GM06990 (cell line): ENCODE data around the gene CACNA1E.

Experiments used
- DNase-seq: peaks from one replicate; pipeline ENCODE4 v3.0.0-alpha.2; 2011; ENCODE audit not compliant: insufficient read length; ENCODE audit errors: extremely low read depth
- H3K27me3 ChIP-seq: replicated peaks from 2 replicates; pipeline ENCODE4 v1.6.0; 2011; ENCODE audit warnings: low read length; ENCODE audit not compliant: control insufficient read depth, insufficient read depth
- H3K36me3 ChIP-seq: 2 replicates; pipeline ENCODE4 v1.5.1; 2011; ENCODE audit warnings: low read length; ENCODE audit not compliant: control insufficient read depth, insufficient read depth
- H3K4me3 ChIP-seq: replicated peaks from 2 replicates; pipeline ENCODE4 v1.5.1; 2011; ENCODE audit warnings: low read depth, mild to moderate bottlenecking, control low read depth, low read length
- CTCF ChIP-seq: IDR thresholded peaks from 2 replicates; pipeline ENCODE4 v1.5.1; 2011; ENCODE audit warnings: low read length, control low read depth, mild to moderate bottlenecking, inconsistent platforms; ENCODE audit not compliant: insufficient read depth, poor library complexity, severe bottlenecking

The CACNA1E gene

DNA sequence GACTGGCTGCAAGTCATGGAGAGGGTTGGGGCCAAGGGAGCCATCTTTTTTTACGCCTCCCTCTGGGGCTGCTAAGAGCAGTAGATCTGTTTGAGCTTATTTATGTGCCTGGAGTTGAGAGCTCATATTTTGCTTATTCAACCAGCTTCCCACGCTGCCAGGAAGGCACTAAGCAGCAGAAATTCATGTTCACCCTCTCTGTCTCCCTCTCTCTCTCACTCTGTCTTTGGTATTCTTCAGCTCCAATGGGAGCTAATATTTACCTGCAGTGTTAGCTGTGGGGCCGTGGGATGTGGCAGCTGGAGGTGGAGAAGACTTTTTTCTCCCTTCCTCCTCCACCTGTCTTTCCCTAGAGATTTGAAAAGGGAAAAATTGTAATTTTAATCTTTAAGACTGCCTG lies 26.8 kb upstream of the CACNA1E start:
- DNase-seq, result no peak
- TF ChIP-seq CTCF, result no peak
- Histone ChIP-seq H3K4me3 (no peak overlapping the region), H3K36me3 (no peaks in the 10 kb centered on the region), H3K27me3 (no peaks in the 10 kb centered on the region)

GRCh38 chr1:181458419-181458818 lies 24.9 kb upstream of the CACNA1E start:
- no peaks in the 10 kb centered on the region for H3K27me3 ChIP-seq
- H3K36me3 ChIP-seq, result no peaks in the 10 kb centered on the region
- TF ChIP-seq CTCF, result no peak
- no peak overlapping the region for H3K4me3 ChIP-seq
- no peak for DNase-seq

DNA sequence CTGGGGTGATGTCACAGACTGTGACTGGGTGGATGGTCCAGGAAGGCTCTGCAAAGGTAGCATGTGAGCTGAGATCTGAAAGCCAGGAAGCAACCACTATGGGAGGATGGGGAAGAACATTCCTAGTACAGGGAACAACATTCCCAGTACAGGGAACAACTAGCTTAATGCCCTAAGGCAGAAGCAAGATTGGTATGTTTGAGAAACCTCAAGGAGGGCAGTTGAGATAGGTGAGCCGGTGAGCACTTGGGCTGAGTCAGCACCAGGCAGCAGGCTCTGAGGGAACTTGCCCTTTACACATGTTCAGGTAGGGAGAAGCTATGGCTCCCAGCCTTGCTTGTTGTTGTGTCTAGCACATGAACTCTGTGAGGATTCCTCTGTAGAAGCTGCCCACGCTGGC lies 24.2 kb upstream of the CACNA1E start:
- Histone ChIP-seq H3K4me3 (no peak overlapping the region), H3K36me3 (no peaks in the 10 kb centered on the region), H3K27me3 (no peaks in the 10 kb centered on the region)
- DNase-seq, result no peak
- TF ChIP-seq CTCF, result no peak

- H3K27me3 ChIP-seq, result no peaks in the 10 kb centered on the region
- no peak for TF ChIP-seq CTCF
- DNase-seq, result no peak
- no peaks in the 10 kb centered on the region for H3K36me3 ChIP-seq
- no peak overlapping the region for H3K4me3 ChIP-seq
These were observed 13.5 kb upstream of the CACNA1E start for GRCh38 chr1:181469829-181470228.

DNA sequence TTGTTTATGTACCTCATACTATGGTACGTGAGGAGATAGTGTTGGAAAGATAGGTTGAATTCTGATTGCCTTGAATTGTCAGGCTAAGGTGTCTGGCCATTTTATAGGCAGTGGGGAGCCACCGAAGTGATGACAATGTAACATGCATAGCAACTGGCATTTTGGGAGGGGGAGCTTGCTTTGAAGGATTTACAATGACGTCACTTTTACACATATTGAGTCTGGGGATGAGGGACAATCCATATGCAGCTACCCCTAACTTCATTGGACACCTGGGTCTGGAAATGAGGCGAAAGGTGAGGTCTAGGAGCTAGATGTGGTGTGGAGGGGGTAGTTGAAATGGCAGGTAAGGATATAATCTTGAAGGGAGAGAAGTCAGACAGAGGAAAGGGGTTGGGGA lies 7.7 kb upstream of the CACNA1E start:
- H3K4me3 ChIP-seq, result no peak overlapping the region
- no peaks in the 10 kb centered on the region for H3K36me3 ChIP-seq
- no peak for DNase-seq
- no peaks in the 10 kb centered on the region for H3K27me3 ChIP-seq
- TF ChIP-seq CTCF, result no peak

GRCh38 chr1:181476581-181476980 lies 6.7 kb upstream of the CACNA1E start:
- no peaks in the 10 kb centered on the region for H3K27me3 ChIP-seq
- no peak for TF ChIP-seq CTCF

More at GRCh38 chr1:181476581-181476980, 6.7 kb upstream of the CACNA1E start:
- H3K4me3 ChIP-seq, result no peak overlapping the region
- H3K36me3 ChIP-seq, result no peaks in the 10 kb centered on the region
- DNase-seq, result no peak
